HG03460 (cell line): ENCODE measurements around the gene CYP2B6.
"Not testable (repeated sequence)": the region's sequence is repeated elsewhere in the genome, so short reads cannot be mapped to it uniquely, and the experiment has no call there.

Experiments used
- ATAC-seq: cut with Tn5 transposase; IDR thresholded peaks from one replicate; pipeline ENCODE4 v1.9.1; 2021; ENCODE audit not compliant: unreplicated experiment

The CYP2B6 gene

DNA sequence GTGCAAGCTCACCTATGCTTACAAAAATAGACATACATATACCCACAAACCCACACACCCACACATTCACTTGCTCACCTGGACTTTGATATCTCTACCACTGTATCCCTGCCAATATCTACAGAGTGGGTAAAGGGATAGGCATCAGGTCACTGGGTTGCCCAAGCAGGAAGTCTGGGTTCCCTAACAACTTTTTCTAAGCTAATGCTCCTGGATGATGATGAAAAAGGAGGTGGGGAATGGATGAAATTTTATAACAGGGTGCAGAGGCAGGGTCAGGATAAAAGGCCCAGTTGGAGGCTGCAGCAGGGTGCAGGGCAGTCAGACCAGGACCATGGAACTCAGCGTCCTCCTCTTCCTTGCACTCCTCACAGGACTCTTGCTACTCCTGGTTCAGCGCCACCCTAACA is at the start of gene CYP2B6:
Gene CYP2B6, plus strand, starts transcription at position 311 of the 410 bp plus-strand sequence. Its CDS starts 24 bp downstream, at position 335.
- ATAC-seq, result no peak

DNA sequence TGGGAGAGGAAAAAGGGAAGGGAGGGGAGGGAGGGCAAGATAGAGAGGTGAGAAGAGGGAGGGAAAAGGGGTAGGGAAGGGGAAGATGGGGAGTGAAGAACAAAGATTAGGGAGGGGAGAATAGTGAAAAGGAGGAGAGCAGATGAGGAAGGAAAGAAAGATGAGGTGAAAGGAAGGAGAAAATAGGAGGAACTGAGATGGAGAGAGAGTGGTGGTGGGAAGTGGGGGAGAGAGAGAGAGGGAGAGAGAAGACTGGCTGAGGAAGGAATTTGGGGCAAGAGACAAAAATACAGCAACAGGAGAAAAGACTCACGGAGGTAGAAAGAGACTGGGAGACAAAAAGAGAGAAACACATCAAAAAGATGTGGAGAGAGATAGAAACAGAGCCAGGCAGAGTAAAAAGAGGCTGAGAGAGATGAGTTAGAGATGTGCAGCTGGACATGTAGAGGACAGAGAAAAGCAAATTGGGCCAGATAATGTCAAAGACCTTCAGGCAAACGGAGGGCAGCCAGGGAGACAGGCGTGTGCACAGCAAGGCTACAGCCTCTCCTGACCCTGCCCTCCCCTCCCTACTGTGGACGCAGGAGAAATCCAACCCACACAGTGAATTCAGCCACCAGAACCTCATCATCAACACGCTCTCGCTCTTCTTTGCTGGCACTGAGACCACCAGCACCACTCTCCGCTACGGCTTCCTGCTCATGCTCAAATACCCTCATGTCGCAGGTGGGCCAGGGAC is 49.4 kb upstream of the CYP2B6 start:
- no peak for ATAC-seq

DNA sequence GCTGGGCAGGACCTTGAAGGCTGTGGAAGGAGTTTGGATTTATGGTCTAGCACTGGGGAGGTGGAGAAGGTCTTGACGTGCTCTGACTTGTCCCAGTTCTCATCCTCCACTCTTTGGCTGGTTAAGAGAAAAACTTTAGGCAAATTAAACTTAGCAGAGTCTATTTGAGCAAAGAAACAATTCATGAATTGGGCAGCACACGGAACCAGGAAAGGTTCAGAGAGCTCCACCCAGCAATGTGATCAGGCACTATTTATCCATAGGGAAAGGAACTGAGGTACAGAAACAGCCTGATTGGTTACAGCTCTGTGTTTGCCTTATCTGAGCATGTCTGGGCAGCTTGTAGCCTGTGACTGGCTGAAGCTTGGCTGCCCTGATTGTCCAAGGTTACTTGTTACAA is 45.4 kb upstream of the CYP2B6 start:
- no peak for ATAC-seq

DNA sequence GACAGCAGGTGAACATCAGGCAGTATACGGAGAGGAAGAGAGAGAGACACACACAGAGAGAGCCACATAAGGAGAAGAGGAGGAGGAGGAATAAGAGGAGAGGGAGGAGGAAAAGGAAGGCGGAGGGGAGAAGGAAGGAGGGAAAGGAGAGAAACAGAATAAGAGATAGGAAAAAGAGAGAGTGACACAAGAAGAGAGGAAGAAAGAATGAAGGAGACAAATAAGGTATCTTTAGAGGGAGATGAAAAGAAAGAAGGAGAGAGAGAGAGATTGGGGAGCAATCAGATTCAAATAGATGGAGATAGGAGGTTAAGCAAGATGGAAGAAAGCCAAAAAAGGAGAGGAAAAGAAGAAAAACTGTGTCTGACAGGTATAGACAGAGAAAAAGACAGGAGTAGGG is 44.0 kb upstream of the CYP2B6 start:
- ATAC-seq, result no peak

DNA sequence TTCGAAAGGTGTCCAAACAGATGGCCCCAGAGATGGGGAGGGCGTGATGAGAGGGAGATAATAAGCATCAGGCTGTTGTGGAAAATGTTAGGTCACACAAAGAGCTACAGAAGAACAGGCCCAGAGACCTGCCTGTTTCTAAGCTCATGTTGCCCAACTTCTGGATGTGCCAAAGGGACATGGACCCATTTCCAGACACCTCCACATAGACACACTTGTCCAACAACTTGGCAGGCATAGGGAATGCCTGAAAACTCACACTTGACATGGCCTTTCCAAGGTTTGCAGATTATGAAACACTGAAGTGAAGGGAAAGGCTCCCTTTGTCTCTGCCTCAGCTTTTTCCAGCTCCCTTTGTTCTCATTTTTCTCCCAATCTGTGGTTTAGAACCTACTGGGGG is 43.5 kb upstream of the CYP2B6 start:
- no peak for ATAC-seq

DNA sequence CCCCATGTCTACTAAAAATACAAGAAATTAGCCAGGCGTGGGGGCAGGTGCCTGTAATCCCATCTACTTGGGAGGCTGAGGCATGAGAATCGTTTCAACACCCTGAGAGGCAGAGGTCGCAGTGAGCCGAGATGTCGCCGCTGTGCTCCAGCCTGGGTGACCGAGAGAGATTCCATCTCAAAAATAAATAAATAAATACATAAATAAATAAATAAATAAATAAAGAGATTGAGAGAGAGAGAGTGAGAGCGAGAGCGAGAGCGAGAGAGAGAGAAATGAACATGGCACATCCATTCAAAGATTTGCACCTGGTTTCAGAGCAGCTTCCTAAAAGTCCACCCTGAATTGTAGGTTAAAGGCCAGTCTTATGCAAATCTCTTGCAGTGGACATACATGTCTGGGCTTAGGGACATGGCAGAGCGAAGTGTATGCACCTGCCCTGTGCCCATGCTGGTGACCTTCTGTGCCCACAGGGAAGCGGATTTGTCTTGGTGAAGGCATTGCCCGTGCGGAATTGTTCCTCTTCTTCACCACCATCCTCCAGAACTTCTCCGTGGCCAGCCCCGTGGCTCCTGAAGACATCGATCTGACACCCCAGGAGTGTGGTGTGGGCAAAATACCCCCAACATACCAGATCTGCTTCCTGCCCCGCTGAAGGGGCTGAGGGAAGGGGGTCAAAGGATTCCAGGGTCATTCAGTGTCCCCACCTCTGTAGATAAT is 42.3 kb upstream of the CYP2B6 start:
- ATAC-seq, result no peak

DNA sequence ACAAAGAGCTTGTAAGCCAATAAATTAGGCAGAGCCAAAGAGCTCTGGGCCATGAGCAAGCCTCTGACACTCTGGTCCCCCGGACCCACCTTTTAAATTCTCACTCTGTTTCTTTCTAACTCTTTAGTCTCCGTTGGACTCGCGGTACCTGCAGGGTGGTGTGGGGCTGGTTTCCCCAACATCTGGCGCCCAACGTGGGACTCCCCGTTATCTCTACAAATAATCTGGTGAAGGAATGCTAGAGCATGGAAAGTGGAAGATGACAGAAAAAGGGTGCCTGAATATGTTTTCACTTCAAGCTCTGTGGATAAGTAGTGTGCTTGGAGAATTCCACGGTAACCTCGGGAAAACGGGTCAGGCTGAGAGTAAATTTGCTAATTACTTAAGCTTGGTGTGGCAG is 36.5 kb upstream of the CYP2B6 start:
- no peak for ATAC-seq

DNA sequence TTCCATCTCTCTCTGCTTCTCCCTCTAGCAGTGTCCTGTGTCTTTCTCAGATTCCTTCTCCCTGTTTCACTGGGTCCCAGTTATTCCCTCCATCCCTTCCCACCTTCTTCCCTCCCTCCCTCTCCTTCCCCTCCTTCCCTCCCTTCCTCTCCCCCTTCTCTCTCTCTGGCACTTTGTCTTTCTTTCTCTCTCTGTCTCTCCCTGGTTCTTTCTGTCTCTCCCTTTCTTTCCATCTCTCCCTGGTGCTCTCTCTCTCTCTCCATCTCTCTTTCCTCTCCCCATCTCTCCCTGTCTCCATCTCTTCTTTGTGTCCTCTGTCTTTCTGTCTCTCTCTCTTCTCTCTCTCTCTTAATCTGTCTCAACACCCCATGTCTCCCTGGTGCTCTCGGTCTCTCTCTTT is 31.7 kb upstream of the CYP2B6 start:
- no peak for ATAC-seq

DNA sequence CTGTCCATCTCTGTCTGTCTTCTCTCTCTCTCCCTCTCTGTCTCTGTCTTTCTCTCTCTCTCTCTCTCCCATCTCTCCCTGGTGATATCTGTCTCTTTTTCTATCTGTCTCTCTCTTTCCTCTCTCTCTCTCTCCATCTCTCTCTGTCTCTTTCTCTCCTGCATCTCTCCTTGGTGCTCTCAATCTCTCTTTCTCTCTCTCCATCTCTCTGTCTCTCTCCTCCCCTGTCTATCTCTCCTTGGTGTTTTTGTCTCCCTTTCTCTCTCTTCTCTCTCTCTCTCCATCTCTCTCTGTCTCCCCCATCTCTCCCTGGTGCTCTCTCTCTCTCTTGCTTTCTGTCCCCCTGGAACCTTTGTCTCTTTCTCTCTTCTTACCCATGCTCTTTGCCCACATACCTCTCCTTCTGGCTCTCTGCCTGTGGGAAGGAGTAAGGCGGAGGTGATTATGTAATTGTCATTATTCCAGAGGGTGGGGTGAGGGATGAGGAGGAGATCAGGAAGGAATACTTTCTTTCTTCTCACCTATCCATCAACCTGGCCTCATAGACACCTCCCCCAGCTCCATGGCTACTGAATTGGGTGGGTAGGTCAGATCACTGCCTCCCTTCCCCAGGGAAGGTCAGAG is 30.9 kb upstream of the CYP2B6 start:
- ATAC-seq, result no peak

DNA sequence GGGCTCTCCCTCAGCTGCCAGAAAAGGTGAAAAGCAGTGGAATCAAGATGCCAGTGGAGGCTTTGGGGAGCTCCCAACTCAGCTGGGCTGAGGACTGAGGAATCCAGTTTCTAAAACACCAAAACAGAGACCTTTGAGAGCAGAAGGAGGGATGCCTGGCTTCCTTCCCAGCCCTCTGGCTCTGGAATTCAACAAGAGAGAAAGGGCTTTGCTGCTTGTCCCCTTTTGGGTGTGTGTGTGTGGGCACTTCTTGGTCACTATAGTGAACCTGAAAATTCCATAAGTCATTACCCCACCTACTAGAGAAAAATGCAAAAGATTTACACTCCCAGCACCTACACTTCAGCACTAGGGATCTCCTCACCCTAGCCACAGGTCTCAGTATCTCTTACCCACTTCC is 30.3 kb upstream of the CYP2B6 start:
- no peak for ATAC-seq

DNA sequence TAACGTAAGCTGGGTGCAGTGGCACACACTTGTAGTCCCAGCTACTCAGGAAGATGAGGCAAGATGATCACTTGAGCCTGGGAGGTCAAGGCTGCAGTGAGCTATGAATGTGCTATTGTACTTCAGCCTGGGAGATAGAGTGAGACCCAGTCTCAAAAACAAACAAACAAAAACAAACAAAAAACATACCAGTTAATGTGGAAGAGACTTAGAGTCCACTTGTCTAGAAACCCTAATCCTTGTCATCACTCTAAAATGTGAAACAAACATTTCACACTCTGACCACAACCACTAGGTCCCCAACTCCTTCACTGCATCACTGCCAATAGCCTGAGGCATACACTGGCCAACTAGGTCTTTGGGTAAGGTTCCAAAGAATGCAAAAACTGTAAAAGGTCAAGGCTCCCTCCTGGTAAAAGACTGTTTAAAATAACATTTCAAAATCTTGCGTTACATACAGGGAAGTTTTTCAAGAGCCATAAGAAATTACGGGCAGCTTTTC is 28.6 kb upstream of the CYP2B6 start:
- no peak for ATAC-seq

DNA sequence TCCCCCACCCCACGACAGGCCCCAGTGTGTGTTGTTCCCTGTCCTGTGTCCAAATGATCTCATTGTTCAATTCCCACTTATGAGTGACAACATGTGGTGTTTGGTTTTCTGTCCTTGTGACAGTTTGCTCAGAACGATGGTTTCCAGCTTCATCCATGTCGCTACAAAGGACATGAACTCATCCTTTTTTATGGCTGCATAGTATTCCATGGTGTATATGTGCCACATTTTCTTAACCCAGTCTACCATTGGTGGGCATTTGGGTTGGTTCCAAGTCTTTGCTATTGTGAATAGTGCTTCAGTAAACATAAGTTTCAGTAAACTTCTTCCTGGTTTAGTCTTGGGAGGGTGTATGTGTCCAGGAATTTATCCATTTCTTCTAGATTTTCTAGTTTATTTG is 26.7 kb upstream of the CYP2B6 start:
- ATAC-seq, result not testable (repeated sequence)

DNA sequence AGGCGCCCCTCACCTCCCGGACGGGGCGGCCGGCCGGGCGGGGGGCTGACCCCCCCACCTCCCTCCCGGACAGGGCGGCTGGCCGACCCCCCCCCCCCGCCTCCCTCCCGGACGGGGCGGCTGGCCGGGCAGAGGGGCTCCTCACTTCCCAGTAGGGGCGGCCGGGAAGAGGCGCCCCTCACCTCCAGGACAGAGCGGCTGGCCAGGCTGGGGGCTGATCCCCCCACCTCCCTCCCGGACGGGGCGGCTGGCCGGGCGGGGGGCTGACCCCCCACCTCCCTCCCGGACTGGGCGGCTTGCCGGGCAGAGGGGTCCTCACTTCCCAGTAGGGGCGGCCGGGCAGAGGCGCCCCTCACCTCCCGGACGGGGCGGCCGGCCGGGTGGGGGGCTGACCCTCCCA is 25.7 kb upstream of the CYP2B6 start:
- ATAC-seq, result not testable (repeated sequence)

DNA sequence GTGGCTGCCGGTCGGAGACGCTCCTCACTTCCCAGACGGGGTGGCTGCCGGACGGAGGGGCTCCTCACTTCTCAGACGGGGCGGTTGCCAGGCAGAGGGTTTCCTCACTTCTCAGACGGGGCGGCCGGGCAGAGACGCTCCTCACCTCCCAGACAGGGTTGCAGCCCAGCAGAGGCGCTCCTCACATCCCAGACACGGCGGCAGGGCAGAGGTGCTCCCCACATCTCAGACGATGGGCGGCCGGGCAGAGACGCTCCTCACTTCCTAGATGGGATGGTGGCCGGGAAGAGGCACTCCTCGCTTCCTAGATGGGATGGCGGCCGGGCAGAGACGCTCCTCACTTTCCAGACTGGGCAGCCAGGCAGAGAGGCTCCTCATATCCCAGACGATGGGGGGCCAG is 24.5 kb upstream of the CYP2B6 start:
- ATAC-seq, result not testable (repeated sequence)

DNA sequence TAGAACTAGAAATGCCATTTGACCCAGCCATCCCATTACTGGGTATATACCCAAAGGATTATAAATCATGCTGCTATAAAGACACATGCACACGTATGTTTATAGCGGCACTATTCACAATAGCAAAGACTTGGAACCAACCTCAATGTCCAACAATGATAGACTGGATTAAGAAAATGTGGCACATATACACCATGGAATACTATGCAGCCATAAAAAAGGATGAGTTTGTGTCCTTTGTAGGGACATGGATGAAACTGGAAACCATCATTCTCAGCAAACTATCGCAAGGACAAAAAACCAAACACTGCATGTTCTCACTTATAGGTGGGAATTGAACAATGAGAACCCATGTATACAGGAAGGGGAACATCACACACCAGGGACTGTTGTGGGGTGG is 23.0 kb upstream of the CYP2B6 start:
- not testable (repeated sequence) for ATAC-seq

DNA sequence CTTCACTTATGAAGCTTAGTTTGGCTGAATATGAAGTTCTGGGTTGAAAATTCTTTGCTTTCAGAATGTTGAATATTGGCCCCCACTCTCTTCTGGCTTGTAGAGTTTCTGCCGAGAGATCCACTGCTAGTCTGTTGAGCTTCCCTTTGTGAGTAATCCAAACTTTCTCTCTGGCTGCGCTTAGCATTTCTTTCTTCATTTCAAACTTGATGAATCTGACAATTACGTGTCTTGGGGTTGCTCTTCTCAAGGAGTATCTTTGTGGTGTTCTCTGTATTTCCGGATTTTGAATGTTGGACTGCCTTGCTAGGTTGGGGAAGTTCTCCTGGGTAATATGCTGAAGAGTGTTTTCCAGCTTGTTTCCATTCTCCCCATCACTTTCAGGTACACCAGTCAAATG is 21.4 kb upstream of the CYP2B6 start:
- ATAC-seq, result not testable (repeated sequence)

DNA sequence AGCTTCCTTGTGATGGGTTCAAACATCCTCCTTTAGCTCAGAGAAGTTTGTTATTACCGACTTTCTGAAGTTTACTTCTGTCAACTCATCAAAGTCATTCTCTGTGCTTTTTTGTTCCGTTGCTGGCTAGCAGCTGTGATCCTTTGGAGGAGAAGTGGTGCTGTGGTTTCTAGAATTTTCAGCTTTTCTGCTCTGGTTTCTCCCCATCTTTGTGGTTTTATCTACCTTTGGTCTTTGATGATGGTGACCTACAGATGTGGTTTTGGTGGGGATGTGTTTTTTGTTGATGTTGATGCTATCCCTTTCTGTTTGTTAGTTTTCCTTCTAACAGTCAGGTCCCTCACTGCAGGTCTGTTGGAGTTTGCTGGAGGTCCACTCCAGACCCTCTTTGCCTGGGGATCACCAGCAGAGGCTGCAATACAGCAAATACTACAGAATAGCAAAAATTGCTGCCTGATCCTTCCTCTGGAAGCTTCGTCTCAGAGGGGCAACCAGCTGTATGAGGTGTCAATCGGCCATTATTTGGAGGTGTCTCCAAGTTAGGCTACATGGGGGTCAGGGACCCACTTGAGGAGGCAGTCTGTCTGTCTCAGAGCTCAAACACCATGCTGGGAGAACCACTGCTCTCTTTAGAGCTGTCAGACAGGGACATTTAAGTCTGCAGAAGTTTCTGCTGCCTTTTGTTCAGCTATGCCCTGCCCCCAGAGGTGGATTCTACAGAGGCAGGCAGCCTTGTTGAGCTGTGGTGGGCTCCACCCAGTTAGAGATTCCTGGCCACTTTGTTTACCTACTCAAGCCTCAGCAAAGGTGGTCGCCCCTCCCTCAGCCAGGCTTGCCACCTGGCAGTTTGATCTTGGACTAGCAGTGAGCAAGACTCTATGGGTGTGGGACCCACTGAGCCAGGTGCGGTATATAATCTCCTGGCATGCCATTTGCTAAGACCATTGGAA is 20.4 kb upstream of the CYP2B6 start:
- not testable (repeated sequence) for ATAC-seq

DNA sequence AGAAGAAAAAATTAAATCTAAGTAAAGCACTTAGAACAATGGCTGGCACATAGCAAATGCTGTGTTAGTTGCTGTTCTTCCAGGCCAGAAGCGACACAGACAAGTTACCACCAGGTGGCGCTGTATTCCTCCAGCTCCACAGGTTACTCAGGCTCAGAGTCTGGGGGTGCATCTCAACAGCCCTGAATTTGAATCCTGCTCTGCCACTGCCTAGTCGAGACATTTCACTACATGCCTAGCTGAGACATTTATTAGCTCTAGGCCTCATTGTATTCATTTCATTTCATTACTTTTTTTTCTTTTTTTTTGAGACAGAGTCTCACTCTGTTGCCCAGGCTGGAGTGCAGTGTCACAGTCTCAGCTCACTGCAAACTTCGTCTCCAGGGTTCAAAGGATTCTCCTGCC is 16.4 kb upstream of the CYP2B6 start:
- ATAC-seq, result no peak

DNA sequence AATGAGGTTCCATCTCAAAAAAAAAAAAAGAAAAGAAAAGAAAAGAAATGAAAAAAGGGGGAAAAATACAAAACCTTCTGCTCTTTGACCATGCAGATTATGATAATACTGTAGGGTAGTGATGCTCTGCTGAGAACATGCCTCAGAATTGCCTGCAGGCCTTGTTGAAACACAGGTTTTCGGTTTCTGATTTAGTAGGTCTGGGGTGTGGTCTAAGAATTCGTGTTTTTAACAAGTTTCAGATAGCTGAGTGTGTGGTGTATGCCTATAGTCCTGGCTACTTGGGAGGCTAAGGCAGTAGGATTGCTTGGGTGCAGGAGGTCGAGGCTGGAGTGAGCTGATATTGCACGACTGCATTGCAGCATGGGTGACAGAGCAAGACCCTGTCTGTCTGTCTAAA is 14.9 kb upstream of the CYP2B6 start:
- ATAC-seq, result no peak

DNA sequence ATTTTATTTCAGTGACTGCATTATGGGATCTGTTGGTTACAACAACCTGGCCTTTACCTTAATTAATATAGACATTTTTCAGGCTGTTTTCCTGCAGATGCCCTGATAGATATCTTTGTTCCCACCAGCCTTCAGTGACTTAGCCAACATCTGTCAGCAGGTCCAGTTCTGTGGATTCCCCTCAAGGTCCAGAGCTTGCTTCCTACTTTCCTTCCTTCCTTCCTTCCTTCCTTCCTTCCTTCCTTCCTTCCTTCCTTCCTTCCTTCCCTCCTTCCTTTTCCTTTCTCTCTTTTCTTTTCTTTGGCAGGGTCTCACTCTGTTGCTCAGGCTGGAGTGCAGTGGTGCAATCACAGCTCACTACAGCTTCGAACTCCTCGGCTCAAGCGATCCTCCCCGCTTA is 14.4 kb upstream of the CYP2B6 start:
- no peak for ATAC-seq

DNA sequence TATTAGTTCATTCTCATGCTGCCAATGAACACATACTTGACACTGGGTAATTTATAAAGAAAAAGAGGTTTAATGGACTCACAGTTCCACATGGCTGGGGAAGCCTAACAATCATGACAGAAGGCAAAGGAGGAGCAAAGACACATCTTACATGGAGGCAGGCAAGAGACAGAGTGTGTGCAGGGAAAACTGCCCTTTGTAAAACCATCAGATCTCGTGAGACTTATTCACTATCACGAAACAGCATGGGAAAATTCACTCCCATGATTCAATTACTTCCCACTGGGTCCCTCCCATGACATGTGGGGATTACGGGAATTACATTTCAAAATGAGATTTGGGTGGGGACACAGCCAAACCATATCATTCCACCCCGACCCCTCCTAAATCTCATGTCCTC is 11.3 kb upstream of the CYP2B6 start:
- not testable (repeated sequence) for ATAC-seq
